Skeletal muscle tissue (tissue), 4 donors: Measurements from ENCODE around the gene ARHGAP25. TPM values are rescaled to one million over a fixed set of nuclear protein-coding genes. Genes with fewer than 3 reads are reported as not detected.

Source experiments
- H3K27ac ChIP-seq: one replicate; pipeline ENCODE4 v1.7.0; 2013; ENCODE audit warnings: mild to moderate bottlenecking, low read depth, low read length, inconsistent platforms
- H3K27me3 ChIP-seq, 3 donors: one replicate each; pipeline ENCODE4 v1.7.0; 2013; ENCODE audit warnings: low read length in 3 of 3; ENCODE audit not compliant: control insufficient read depth in 3 of 3, insufficient read depth in 3 of 3
- H3K36me3 ChIP-seq, 3 donors: one replicate each; pipeline ENCODE4 v1.7.0; 2013; ENCODE audit warnings: low read length in 3 of 3; ENCODE audit not compliant: control insufficient read depth in 3 of 3, insufficient read depth in 3 of 3
- H3K4me1 ChIP-seq, 3 donors: one replicate each; pipeline ENCODE4 v1.7.0; 2013; ENCODE audit warnings: low read length in 3 of 3, mild to moderate bottlenecking in 3 of 3; ENCODE audit not compliant: control insufficient read depth in 3 of 3, insufficient read depth in 3 of 3
- H3K4me3 ChIP-seq, 3 donors: one replicate each; pipeline ENCODE4 v1.7.0; 2013; ENCODE audit warnings: low read length in 3 of 3
- H3K9ac ChIP-seq, 3 donors: one replicate each; pipeline ENCODE4 v1.7.0; 2013; ENCODE audit warnings: low read length in 3 of 3, mild to moderate bottlenecking in 3 of 3, moderate library complexity in 2 of 3, low read depth in 1 of 3
- H3K9me3 ChIP-seq, 3 donors: one replicate each; pipeline ENCODE4 v1.7.0; 2013; ENCODE audit warnings: low read length in 3 of 3; ENCODE audit not compliant: control insufficient read depth in 3 of 3
- total RNA-seq: library from RNA; depleted of rRNA; stranded (reverse); fragments of >200 nt; gene quantifications from one replicate; pipeline ENCODE4 v1.2.3, GENCODE V29; 2014
- donor health status: Osteomylitis.

ARHGAP25 gene
- total RNA-seq, 1 donor from 2014 or later = 4.7 TPM

DNA sequence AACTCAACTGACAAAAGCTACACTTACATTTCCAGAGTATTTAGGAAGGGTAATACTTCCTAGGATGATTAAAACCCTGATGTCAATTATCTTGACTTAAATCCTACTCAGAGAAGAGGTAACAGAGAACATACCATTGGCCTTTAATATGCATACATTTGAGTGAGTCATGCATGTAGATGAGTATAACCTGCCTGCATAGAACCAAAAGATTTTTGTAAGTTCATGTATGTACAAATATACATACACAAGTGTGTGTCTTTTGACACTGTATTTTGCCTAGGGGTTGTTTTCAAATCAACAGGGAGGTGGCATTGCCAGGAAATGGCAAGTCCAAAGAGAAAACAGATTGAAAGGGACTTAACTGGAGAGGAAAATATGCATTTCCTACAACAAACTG lies 130.5 kb downstream of the ARHGAP25 start:
- peaks cover 0 to 2% (median 0%) of the 10 kb centered on the region in 3 donors for H3K27me3 ChIP-seq
- no peak overlapping the region for H3K4me3 ChIP-seq
- H3K4me1 ChIP-seq = no peaks in the 10 kb centered on the region
- no peaks in the 10 kb centered on the region for H3K36me3 ChIP-seq
- H3K9me3 ChIP-seq = no peaks in the 10 kb centered on the region
- no peak overlapping the region for H3K9ac ChIP-seq
- H3K27ac ChIP-seq = no peak overlapping the region

DNA sequence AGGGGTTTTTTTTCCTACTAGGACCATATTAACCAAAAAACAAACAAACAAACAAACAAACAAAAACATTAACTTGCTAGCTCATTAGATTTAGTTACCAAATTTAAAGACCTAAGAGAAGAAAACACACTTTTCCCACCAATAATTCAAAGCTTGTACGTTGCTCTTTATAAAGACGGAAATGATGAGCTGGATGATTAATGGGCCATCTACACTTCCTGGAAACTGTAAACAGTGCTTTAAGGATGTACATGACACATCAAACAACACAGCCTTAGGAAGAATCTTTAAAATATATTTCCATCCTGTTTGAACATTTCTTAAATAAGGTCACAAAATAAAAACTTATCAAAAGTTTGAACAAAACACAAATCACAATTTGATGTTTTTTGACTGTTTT lies 135.6 kb downstream of the ARHGAP25 start:
- peaks cover 0 to 2% (median 0%) of the 10 kb centered on the region in 3 donors for H3K27me3 ChIP-seq
- H3K9me3 ChIP-seq = no peaks in the 10 kb centered on the region
- H3K27ac ChIP-seq = no peak overlapping the region
- H3K4me1 ChIP-seq = no peaks in the 10 kb centered on the region
- no peak overlapping the region for H3K4me3 ChIP-seq
- no peak overlapping the region for H3K9ac ChIP-seq
- no peaks in the 10 kb centered on the region for H3K36me3 ChIP-seq

DNA sequence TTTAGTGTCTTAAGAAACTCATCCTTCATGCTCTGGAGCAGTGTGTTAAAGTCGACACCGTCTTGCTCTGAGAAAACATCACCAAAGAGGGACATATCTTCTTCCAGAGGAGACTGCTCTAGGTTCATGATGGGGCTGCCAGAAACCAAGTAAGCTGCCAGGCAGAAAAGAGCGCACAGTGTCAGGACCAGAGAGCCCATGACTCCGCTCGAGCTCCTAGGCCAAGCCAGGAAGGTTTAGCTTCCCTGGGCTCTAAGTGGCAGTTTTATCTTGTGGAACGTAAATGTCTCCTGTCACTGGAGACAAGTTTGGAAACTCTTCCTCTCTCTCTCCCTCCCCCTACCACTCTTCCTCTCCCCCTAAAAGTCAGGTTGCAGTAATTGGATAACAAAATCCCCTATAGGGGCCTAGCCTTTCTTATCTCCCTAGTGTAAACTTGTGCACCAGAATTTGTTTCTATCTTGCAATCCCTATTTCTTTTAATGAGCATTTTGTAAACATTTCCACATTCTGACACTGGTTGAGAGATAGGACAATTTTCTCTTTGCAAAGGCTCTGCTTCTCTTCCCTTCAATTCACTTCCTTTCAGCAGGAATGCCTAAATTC lies 136.7 kb downstream of the ARHGAP25 start, which contains the start of gene BMP10:
BMP10 (minus strand) TSS at position 239 of the 606 bp plus-strand sequence; CDS start at position 200, 39 bp downstream.
- Histone ChIP-seq H3K36me3 (no peaks in the 10 kb centered on the region), H3K27me3 (peaks cover 0 to 2% (median 0%) of the 10 kb centered on the region in 3 donors), H3K9me3 (no peaks in the 10 kb centered on the region), H3K9ac (no peak within 1 kb of the TSS), H3K4me1 (no peaks in the 10 kb centered on the region), H3K27ac (no peak within 1 kb of the TSS), H3K4me3 (no peak within 1 kb of the TSS)

Other genes with a start within 250 kb of the ARHGAP25 start
- gene PROKR1, start 91.2 kb upstream of the ARHGAP25 start, total RNA-seq = 0.52 TPM
- not detected for gene BMP10, start 136.6 kb downstream of the ARHGAP25 start, total RNA-seq
- not detected for gene GKN2, start 218.1 kb downstream of the ARHGAP25 start, total RNA-seq
- not detected for gene GKN1, start 239.8 kb downstream of the ARHGAP25 start, total RNA-seq